MCF 10A (cell line): ENCODE measurements around the gene ERBB2. TPM values are rescaled to one million over a fixed set of nuclear protein-coding genes. Genes with fewer than 3 reads are reported as not detected.

ENCODE experiments used
- BruUV-seq: library from RNA; stranded (reverse); fragments of 400-500 nt; replicated peaks from 2 replicates; lab custom pipeline; 2021; lab: Mats Ljungman, UMichigan
- CTCF ChIA-PET: fragments of 300-600 bp; sonication (Branson Sonifier 250); formaldehyde crosslinking; extraction: SDS; loops from one replicate; lab custom pipeline; 2021; ENCODE audit warnings: antibody characterized with exemption, inconsistent platforms; lab: Yijun Ruan, JAX
- POLR2A ChIA-PET: fragments of 300-600, 350-650 bp; sonication (Branson Sonifier 250); formaldehyde crosslinking; extraction: SDS; loops from one replicate; lab custom pipeline; 2020; ENCODE audit warnings: antibody characterized with exemption, inconsistent platforms; lab: Yijun Ruan, JAX
- DNase-seq: peaks from one replicate; pipeline ENCODE4 v3.0.0-alpha.2; 2018; ENCODE audit not compliant: unreplicated experiment
- H3K27ac Mint-ChIP-seq: one replicate; pipeline ENCODE4 v1.8.0; 2022; ENCODE audit warnings: mild to moderate bottlenecking, low read depth, mixed read lengths; ENCODE audit not compliant: unreplicated experiment
- H3K27me3 Mint-ChIP-seq: one replicate; pipeline ENCODE4 v1.8.0; 2022; ENCODE audit warnings: mixed read lengths; ENCODE audit not compliant: insufficient read depth, unreplicated experiment
- H3K36me3 Mint-ChIP-seq: one replicate; pipeline ENCODE4 v1.8.0; 2022; ENCODE audit warnings: mild to moderate bottlenecking, moderate library complexity, mixed read lengths; ENCODE audit not compliant: insufficient read depth, unreplicated experiment
- H3K4me1 Mint-ChIP-seq: one replicate; pipeline ENCODE4 v1.8.0; 2022; ENCODE audit warnings: mixed read lengths; ENCODE audit not compliant: insufficient read depth, unreplicated experiment
- H3K4me3 Mint-ChIP-seq: one replicate; pipeline ENCODE4 v1.8.0; 2022; ENCODE audit warnings: mild to moderate bottlenecking, moderate library complexity, mixed read lengths; ENCODE audit not compliant: unreplicated experiment
- H3K9me3 Mint-ChIP-seq: one replicate; pipeline ENCODE4 v1.8.0; 2022; ENCODE audit warnings: mixed read lengths; ENCODE audit not compliant: unreplicated experiment
- CTCF ChIP-seq: fragments of 200-600 bp; IDR thresholded peaks from one replicate; pipeline ENCODE4 v1.8.0; 2022; ENCODE audit warnings: antibody characterized with exemption, mild to moderate bottlenecking; ENCODE audit not compliant: unreplicated experiment
- intact Hi-C: fragments of 100-400 bp; cut with micrococcal nuclease; formaldehyde crosslinking; loops from 2 replicates; pipeline ENCODE4 v1.14.1; 2022
- total RNA-seq: library from RNA; stranded (reverse); gene quantifications from 2 replicates; pipeline ENCODE4 v1.2.3, GENCODE V29; 2022

ERBB2 gene
- total RNA-seq, 1 experiment from 2014 or later = 33.7 TPM

- no peak for TF ChIP-seq CTCF
- Mint-ChIP-seq H3K4me1 (peaks cover 45% of the 10 kb centered on the region), H3K27me3 (peaks cover 11% of the 10 kb centered on the region), H3K36me3 (peaks cover 6% of the 10 kb centered on the region), H3K27ac (peak overlapping the region; percentile 95), H3K9me3 (no peaks in the 10 kb centered on the region), H3K4me3 (peak overlapping the region; percentile 81)
- peak; percentile 48 for DNase-seq
- intact Hi-C loops = loop anchor here (5.0 kb wide), 2 partner anchors 53 to 118 kb away; partner anchors contain the start of gene PGAP3
- BruUV-seq = no TSS peak
- ChIA-PET POLR2A (interaction anchor here (0.8 to 4.3 kb wide), 14 partner anchors 8 to 240 kb away, joined by 3 to 36 read pairs (median 6); partner anchors contain the start of genes ERBB2, MIEN1 and PGAP3), CTCF (interaction anchor here (1.0 to 1.5 kb wide), 3 partner anchors 10 to 14 kb away, joined by 3 to 8 read pairs (median 5); no protein-coding TSS in a partner anchor)
These were observed 40.1 kb downstream of the ERBB2 start for GRCh38 chr17:39739885-39740356.

- POLR2A ChIA-PET = interaction anchor here (1.6 to 4.3 kb wide), 7 partner anchors 9 to 98 kb away, joined by 4 to 36 read pairs (median 11); partner anchors contain the start of genes ERBB2, MIEN1 and PGAP3
These were observed 40.7 kb downstream of the ERBB2 start for GRCh38 chr17:39740357-39741111.

GRCh38 chr17:39742126-39742855, 42.4 kb downstream of the ERBB2 start:
- no peak for TF ChIP-seq CTCF
- Mint-ChIP-seq H3K4me3 (no peak overlapping the region), H3K9me3 (no peaks in the 10 kb centered on the region), H3K27ac (no peak overlapping the region), H3K4me1 (peaks cover 39% of the 10 kb centered on the region), H3K36me3 (peaks cover 18% of the 10 kb centered on the region), H3K27me3 (no peaks in the 10 kb centered on the region)
- ChIA-PET POLR2A (no interaction called here), CTCF (interaction anchor here (0.6 to 1.2 kb wide), 2 partner anchors 22 to 109 kb away, joined by 3 to 4 read pairs; no protein-coding TSS in a partner anchor)
- no TSS peak for BruUV-seq
- intact Hi-C loops = loop anchor here (5.0 kb wide), 1 partner anchor 55 kb away; the partner anchor contains the start of gene PGAP3
- no peak for DNase-seq

More at GRCh38 chr17:39740357-39741111, 40.7 kb downstream of the ERBB2 start:
- H3K36me3 Mint-ChIP-seq = peaks cover 6% of the 10 kb centered on the region
- peaks cover 11% of the 10 kb centered on the region for H3K27me3 Mint-ChIP-seq
- peaks cover 45% of the 10 kb centered on the region for H3K4me1 Mint-ChIP-seq
- H3K4me3 Mint-ChIP-seq = peak overlapping the region; percentile 81
- intact Hi-C loops = loop anchor here (5.0 kb wide), 1 partner anchor 53 kb away; the partner anchor contains the start of gene PGAP3
- CTCF ChIA-PET = no interaction called here
- peak overlapping the region; percentile 95 for H3K27ac Mint-ChIP-seq
- no peak for TF ChIP-seq CTCF
- no TSS peak for BruUV-seq
- no peaks in the 10 kb centered on the region for H3K9me3 Mint-ChIP-seq
- DNase-seq = peak; percentile 92
